ENCODE results near the gene GRHL3. TPM values are rescaled to one million over a fixed set of nuclear protein-coding genes. Genes with fewer than 3 reads are reported as not detected.

GRHL3 gene
- total RNA-seq, 2 experiments from 2014 or later = not detected

DNA sequence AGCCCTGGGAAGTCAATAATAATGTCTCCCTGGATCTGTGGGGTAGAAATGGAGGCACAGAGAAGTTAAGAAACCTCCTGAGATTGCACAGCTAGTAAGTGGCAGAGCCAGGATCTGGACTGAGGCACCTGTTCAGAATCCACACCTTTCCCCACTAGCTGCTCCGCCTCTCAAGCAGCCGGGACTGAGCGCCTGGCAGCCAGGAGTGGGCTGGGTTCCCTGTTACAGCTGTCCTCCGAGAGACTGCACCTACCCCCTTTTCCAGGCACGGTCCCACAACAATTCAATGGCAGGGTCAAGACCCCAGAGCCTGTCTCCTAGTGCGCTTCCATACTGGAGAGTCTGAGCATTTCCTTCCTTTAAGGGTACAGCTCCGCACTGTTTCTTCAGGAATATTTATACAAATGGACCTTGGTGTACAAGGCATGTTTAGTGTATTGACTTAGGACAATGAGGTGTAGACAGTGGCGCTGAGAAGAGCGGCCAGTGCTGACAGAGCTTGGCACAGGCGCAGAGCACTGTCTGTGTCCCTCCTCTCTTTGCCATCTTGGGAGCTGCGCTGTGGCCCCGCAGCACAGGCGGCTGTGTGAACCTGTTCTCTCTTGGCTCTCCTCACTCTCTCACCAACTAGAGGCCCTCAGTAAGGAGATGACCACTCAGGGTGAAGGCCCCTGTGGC lies 24.4 kb downstream of the GRHL3 start:
- Mint-ChIP-seq H3K36me3 (ENCODE audit: low read depth) (no peaks in the 10 kb centered on the region), H3K9me3 (no peaks in the 10 kb centered on the region), H3K27me3 (no peaks in the 10 kb centered on the region), H3K4me3 (no peak overlapping the region), H3K27ac (no peak overlapping the region), H3K4me1 (ENCODE audit: low read depth) (no peaks in the 10 kb centered on the region)
- Histone ChIP-seq H3K27ac (ENCODE audit: low read depth in 1 of 2, low read length in 2 of 2) (no peak overlapping the region), H3K27me3 (ENCODE audit: control insufficient read depth in 1 of 2, insufficient read depth in 2 of 2, low read length in 2 of 2) (peaks cover 0 to 3% of the 10 kb centered on the region in 2 experiments), H3K36me3 (ENCODE audit: insufficient read depth, low read length) (no peaks in the 10 kb centered on the region), H3K4me1 (ENCODE audit: insufficient read depth, low read length) (no peaks in the 10 kb centered on the region), H3K4me3 (ENCODE audit: low read length) (no peak overlapping the region), H3K9me3 (ENCODE audit: control insufficient read depth in 1 of 2, insufficient read depth in 1 of 2, low read length in 2 of 2) (no peaks in the 10 kb centered on the region)
- ATAC-seq (ENCODE audit: poor library complexity) (no peak), DNase-seq (no peak)
- CTCF ChIA-PET = no interaction called here
- intact Hi-C loops (cut with DNase I, micrococcal nuclease) = no loop called here
- TF ChIP-seq CTCF (IDR thresholded peaks at IDR 0.05) = no peak
- POLR2A ChIA-PET = no interaction called here

DNA sequence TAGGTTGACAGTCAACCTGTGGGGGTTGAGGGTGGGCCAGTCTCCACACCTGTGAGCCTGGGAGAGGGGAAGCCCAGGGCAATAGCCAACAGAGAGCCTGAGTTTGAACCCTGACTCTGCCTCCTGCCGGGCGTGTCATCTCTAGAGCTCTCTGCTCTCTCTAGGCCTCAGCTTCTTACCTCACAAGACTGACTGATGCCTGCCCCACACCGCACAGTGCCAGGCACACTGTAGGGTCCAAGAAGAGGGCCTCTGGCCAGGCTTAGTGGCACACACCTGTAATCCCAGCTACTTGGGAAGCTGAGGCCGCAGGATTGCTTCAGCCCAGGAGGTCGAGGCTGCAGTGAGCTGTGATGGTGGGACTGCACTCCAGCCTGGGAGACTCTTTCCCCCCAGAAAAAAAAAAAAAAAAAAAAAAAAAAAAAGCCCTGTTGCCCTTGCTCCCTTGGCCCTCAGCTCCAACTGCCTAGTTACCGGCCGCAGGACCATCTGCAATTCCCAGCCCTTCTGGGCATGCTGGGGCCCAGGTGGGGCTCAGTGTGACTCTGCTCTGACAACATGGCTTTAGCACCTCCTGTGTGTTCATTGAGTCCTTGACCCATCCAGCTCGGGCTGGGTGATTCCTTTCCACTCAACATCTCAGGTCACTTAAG lies 25.1 kb downstream of the GRHL3 start:
- H3K9me3 Mint-ChIP-seq = no peaks in the 10 kb centered on the region
- H3K27ac ChIP-seq (ENCODE audit: low read depth in 1 of 2, low read length in 2 of 2) = no peak overlapping the region
- POLR2A ChIA-PET = no interaction called here
- H3K36me3 ChIP-seq (ENCODE audit: insufficient read depth, low read length) = no peaks in the 10 kb centered on the region
- H3K36me3 Mint-ChIP-seq (ENCODE audit: low read depth) = no peaks in the 10 kb centered on the region
- no peak for TF ChIP-seq CTCF (IDR thresholded peaks at IDR 0.05)
- no peaks in the 10 kb centered on the region for H3K9me3 ChIP-seq (ENCODE audit: control insufficient read depth in 1 of 2, insufficient read depth in 1 of 2, low read length in 2 of 2)
- no peak overlapping the region for H3K27ac Mint-ChIP-seq
- H3K4me3 Mint-ChIP-seq = no peak overlapping the region
- H3K4me1 ChIP-seq (ENCODE audit: insufficient read depth, low read length) = no peaks in the 10 kb centered on the region
- ATAC-seq (ENCODE audit: poor library complexity) (no peak), DNase-seq (no peak)
- no peak overlapping the region for H3K4me3 ChIP-seq (ENCODE audit: low read length)
- no peaks in the 10 kb centered on the region for H3K27me3 Mint-ChIP-seq
- intact Hi-C loops (cut with DNase I, micrococcal nuclease) = no loop called here
- no peaks in the 10 kb centered on the region for H3K4me1 Mint-ChIP-seq (ENCODE audit: low read depth)
- CTCF ChIA-PET = no interaction called here
- peaks cover 0 to 3% of the 10 kb centered on the region in 2 experiments for H3K27me3 ChIP-seq (ENCODE audit: control insufficient read depth in 1 of 2, insufficient read depth in 2 of 2, low read length in 2 of 2)

- Histone ChIP-seq H3K4me1 (ENCODE audit: insufficient read depth, low read length) (no peaks in the 10 kb centered on the region), H3K27me3 (ENCODE audit: control insufficient read depth in 1 of 2, insufficient read depth in 2 of 2, low read length in 2 of 2) (peaks cover 0 to 3% of the 10 kb centered on the region in 2 experiments), H3K9me3 (ENCODE audit: control insufficient read depth in 1 of 2, insufficient read depth in 1 of 2, low read length in 2 of 2) (no peaks in the 10 kb centered on the region), H3K27ac (ENCODE audit: low read depth in 1 of 2, low read length in 2 of 2) (no peak overlapping the region), H3K4me3 (ENCODE audit: low read length) (no peak overlapping the region), H3K36me3 (ENCODE audit: insufficient read depth, low read length) (no peaks in the 10 kb centered on the region)
- Mint-ChIP-seq H3K27ac (no peak overlapping the region), H3K36me3 (ENCODE audit: low read depth) (no peaks in the 10 kb centered on the region), H3K4me3 (no peak overlapping the region), H3K4me1 (ENCODE audit: low read depth) (peaks cover 10% of the 10 kb centered on the region), H3K9me3 (no peaks in the 10 kb centered on the region), H3K27me3 (no peaks in the 10 kb centered on the region)
- ATAC-seq (ENCODE audit: poor library complexity) (no peak), DNase-seq (no peak)
- intact Hi-C loops (cut with DNase I, micrococcal nuclease) = no loop called here
- ChIA-PET POLR2A (no interaction called here), CTCF (no interaction called here)
- TF ChIP-seq CTCF (IDR thresholded peaks at IDR 0.05) = no peak
Measured at GRCh38 chr1:24345334-24345733, 26.2 kb downstream of the GRHL3 start.

All from CD4-positive, alpha-beta T cell (primary cell).